HG03108 (cell line): ENCODE data around the gene ADH1A.
"Not testable (repeated sequence)": the region's sequence is repeated elsewhere in the genome, so short reads cannot be mapped to it uniquely, and the experiment has no call there.

Source experiments
- ATAC-seq: cut with Tn5 transposase; IDR thresholded peaks from one replicate; pipeline ENCODE4 v1.9.1; 2021; ENCODE audit warnings: moderate library complexity; ENCODE audit not compliant: unreplicated experiment

The ADH1A gene

GRCh38 chr4:99290848-99291786 is at the start of gene ADH1A:
TSS of gene ADH1A (minus strand) at chr4:99290985. CDS start at chr4:99290914, 71 bp downstream.
- no peak for ATAC-seq

GRCh38 chr4:99339172-99339571 is 48.4 kb upstream of the ADH1A start:
- ATAC-seq = no peak

- ATAC-seq = no peak
These were observed 45.8 kb upstream of the ADH1A start for GRCh38 chr4:99336553-99336952.

- no peak for ATAC-seq
These were observed 44.1 kb upstream of the ADH1A start for GRCh38 chr4:99334880-99335279.

GRCh38 chr4:99330648-99331047 is 39.9 kb upstream of the ADH1A start:
- ATAC-seq = no peak

GRCh38 chr4:99329876-99330275 is 39.1 kb upstream of the ADH1A start:
- ATAC-seq = no peak

- no peak for ATAC-seq
These were observed 34.2 kb upstream of the ADH1A start for GRCh38 chr4:99324979-99325378.

- no peak for ATAC-seq
These were observed 33.6 kb upstream of the ADH1A start for GRCh38 chr4:99324361-99324760.

- ATAC-seq = no peak
These were observed 33.0 kb upstream of the ADH1A start for GRCh38 chr4:99323756-99324155.

GRCh38 chr4:99321241-99322191 is 30.7 kb upstream of the ADH1A start, which contains the start of gene ADH1B:
TSS of gene ADH1B (minus strand) at chr4:99321401. CDS start at chr4:99321331, 70 bp downstream.
- ATAC-seq = no peak

- ATAC-seq = not testable (repeated sequence)
These were observed 27.0 kb upstream of the ADH1A start for GRCh38 chr4:99317811-99318210.

GRCh38 chr4:99317354-99317753 is 26.6 kb upstream of the ADH1A start:
- no peak for ATAC-seq

- no peak for ATAC-seq
These were observed 25.1 kb upstream of the ADH1A start for GRCh38 chr4:99315839-99316238.

- no peak for ATAC-seq
These were observed 23.4 kb upstream of the ADH1A start for GRCh38 chr4:99314211-99314610.

- ATAC-seq = no peak
These were observed 19.6 kb upstream of the ADH1A start for GRCh38 chr4:99310389-99310788.

GRCh38 chr4:99305638-99306400 is 15.0 kb upstream of the ADH1A start:
- ATAC-seq = no peak

GRCh38 chr4:99301376-99302164 is 10.8 kb upstream of the ADH1A start:
- ATAC-seq = no peak

GRCh38 chr4:99300934-99301333 is 10.1 kb upstream of the ADH1A start:
- ATAC-seq = no peak

GRCh38 chr4:99293357-99293756 is 2.6 kb upstream of the ADH1A start:
- no peak for ATAC-seq

GRCh38 chr4:99285387-99285786 is 5.4 kb downstream of the ADH1A start:
- no peak for ATAC-seq
